GM12878 (cell line): Measurements from ENCODE around the gene SLCO2A1.

Experiments used
- EP300 ChIP-seq, 2 experiments: fragments of 150-350 bp in 1 of 2; IDR thresholded peaks; 2 replicates each; pipeline ENCODE4 v1.6.1; 2011 to 2012; ENCODE audit warnings: low read depth in 2 of 2, low read length in 2 of 2, borderline replicate concordance in 1 of 2, improper control_type of control experiment in 1 of 2, inconsistent platforms in 1 of 2; ENCODE audit not compliant: control insufficient read depth in 1 of 2
- RFX5 ChIP-seq: IDR thresholded peaks from 2 replicates; pipeline ENCODE4 v1.6.1; 2011; ENCODE audit warnings: low read depth, low read length, improper control_type of control experiment
- SMAD1 ChIP-seq: fragments of 450-650 bp; IDR thresholded peaks from 2 replicates; pipeline ENCODE4 v1.6.1; 2018; ENCODE audit warnings: mild to moderate bottlenecking, low read depth; ENCODE audit not compliant: partially characterized antibody
- TF ChIP-seq, protein P1 (sequence below): IDR thresholded peaks from 2 replicates; pipeline ENCODE4 v1.6.1; 2012; ENCODE audit warnings: low read depth, low read length, improper control_type of control experiment

DNA sequence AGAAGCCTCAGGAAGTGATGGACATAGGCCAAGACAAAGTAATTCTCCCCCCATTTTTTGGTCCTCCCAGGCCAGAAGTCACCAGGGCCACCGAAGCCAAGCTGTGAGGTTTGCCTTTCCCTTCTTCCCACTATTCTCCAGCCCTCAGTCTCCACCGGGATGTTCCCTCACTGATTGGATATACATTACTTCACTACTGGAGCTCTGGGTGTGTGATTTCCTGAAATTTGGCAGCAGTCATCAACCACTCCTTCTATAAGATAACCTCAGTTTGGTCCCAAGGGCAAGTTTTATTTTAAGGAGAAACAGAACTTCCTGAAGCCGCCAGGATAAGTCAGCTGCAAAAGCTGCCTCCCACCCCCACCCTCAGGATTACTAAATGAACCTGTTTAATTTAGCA is 11.3 kb downstream of the SLCO2A1 start:
- TF ChIP-seq, protein P1, sequence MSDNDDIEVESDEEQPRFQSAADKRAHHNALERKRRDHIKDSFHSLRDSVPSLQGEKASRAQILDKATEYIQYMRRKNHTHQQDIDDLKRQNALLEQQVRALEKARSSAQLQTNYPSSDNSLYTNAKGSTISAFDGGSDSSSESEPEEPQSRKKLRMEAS, result no peak
- no peak for TF ChIP-seq SMAD1
- TF ChIP-seq RFX5, result no peak
- no peak for TF ChIP-seq EP300 (IDR thresholded peaks at IDR 0.05; ENCODE audit: borderline replicate concordance in 1 of 2, control insufficient read depth in 1 of 2, low read depth in 2 of 2, low read length in 2 of 2)
